ENCODE data around the gene OR6T1. TPM values are rescaled to one million over a fixed set of nuclear protein-coding genes. Genes with fewer than 3 reads are reported as not detected.

OR6T1 gene
- total RNA-seq, 1 experiment from 2014 or later = not detected

GRCh38 chr11:123924027-123924426 lies 19.6 kb downstream of the OR6T1 start:
- BruUV-seq (replicated peaks) = no TSS peak

GRCh38 chr11:123920943-123921342 lies 22.7 kb downstream of the OR6T1 start:
- no peak overlapping the region for H3K4me3 ChIP-seq (ENCODE audit: low read depth, low read length)
- Mint-ChIP-seq H3K36me3 (ENCODE audit: insufficient read depth, unreplicated experiment) (no peaks in the 10 kb centered on the region), H3K9me3 (ENCODE audit: unreplicated experiment) (no peaks in the 10 kb centered on the region), H3K4me3 (ENCODE audit: unreplicated experiment) (no peak overlapping the region), H3K27ac (ENCODE audit: unreplicated experiment) (no peak overlapping the region), H3K27me3 (ENCODE audit: insufficient read depth, unreplicated experiment) (peaks cover 19% of the 10 kb centered on the region), H3K4me1 (ENCODE audit: low read depth, unreplicated experiment) (no peaks in the 10 kb centered on the region)
- H3K36me3 ChIP-seq (ENCODE audit: control insufficient read depth, insufficient read depth, low read length) = no peaks in the 10 kb centered on the region
- no peaks in the 10 kb centered on the region for H3K4me1 ChIP-seq
- ChIA-PET CTCF (no interaction called here), POLR2A (no interaction called here)
- no peaks in the 10 kb centered on the region for H3K27me3 ChIP-seq (replicated peaks; ENCODE audit: control insufficient read depth, insufficient read depth, low read length)
- no TSS peak for BruUV-seq (replicated peaks)
- DNase-seq = no peak
- TF ChIP-seq CTCF (IDR thresholded peaks at IDR 0.05; ENCODE audit: insufficient read depth in 1 of 2, low read depth in 1 of 2, low read length in 1 of 2, severe bottlenecking in 1 of 2, unreplicated experiment in 1 of 2) = no peak
- H3K9me3 ChIP-seq = no peaks in the 10 kb centered on the region
- intact Hi-C loops (cut with micrococcal nuclease; ENCODE audit: unreplicated experiment) = no loop called here

More at GRCh38 chr11:123924027-123924426, 19.6 kb downstream of the OR6T1 start:
- DNase-seq = no peak
- no peak overlapping the region for H3K27ac Mint-ChIP-seq (ENCODE audit: unreplicated experiment)
- POLR2A ChIA-PET = no interaction called here
- no peaks in the 10 kb centered on the region for H3K4me1 Mint-ChIP-seq (ENCODE audit: low read depth, unreplicated experiment)
- no peaks in the 10 kb centered on the region for H3K27me3 ChIP-seq (replicated peaks; ENCODE audit: control insufficient read depth, insufficient read depth, low read length)
- H3K9me3 Mint-ChIP-seq (ENCODE audit: unreplicated experiment) = no peaks in the 10 kb centered on the region
- no peaks in the 10 kb centered on the region for H3K9me3 ChIP-seq
- H3K4me1 ChIP-seq = no peaks in the 10 kb centered on the region
- H3K36me3 ChIP-seq (ENCODE audit: control insufficient read depth, insufficient read depth, low read length) = no peaks in the 10 kb centered on the region
- H3K4me3 ChIP-seq (ENCODE audit: low read depth, low read length) = no peak overlapping the region
- H3K4me3 Mint-ChIP-seq (ENCODE audit: unreplicated experiment) = no peak overlapping the region
- intact Hi-C loops (cut with micrococcal nuclease; ENCODE audit: unreplicated experiment) = no loop called here
- TF ChIP-seq CTCF (IDR thresholded peaks at IDR 0.05; ENCODE audit: insufficient read depth in 1 of 2, low read depth in 1 of 2, low read length in 1 of 2, severe bottlenecking in 1 of 2, unreplicated experiment in 1 of 2) = no peak
- H3K27me3 Mint-ChIP-seq (ENCODE audit: insufficient read depth, unreplicated experiment) = peaks cover 13% of the 10 kb centered on the region
- no peaks in the 10 kb centered on the region for H3K36me3 Mint-ChIP-seq (ENCODE audit: insufficient read depth, unreplicated experiment)
- CTCF ChIA-PET = no interaction called here

DNA sequence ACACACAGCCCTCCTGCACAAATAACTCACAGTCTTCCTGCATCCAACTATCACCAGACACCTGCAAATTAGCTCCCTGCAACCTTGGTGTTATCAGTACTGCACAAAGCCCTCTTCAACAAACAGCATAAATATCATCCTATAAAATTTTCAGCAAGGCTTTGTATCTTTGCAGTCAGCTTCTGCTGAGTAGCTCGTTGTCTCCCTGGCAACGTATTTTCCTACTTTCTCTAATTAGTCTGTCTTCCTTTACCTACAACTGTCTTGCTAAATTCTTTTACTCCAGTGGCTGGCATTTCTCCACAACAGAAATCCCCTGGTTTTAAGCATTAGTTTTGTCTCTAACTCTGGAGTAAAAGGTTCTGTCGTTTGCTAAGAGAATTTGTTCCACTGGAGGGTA lies 37.8 kb downstream of the OR6T1 start:
- no peak for TF ChIP-seq CTCF (IDR thresholded peaks at IDR 0.05; ENCODE audit: insufficient read depth in 1 of 2, low read depth in 1 of 2, low read length in 1 of 2, severe bottlenecking in 1 of 2, unreplicated experiment in 1 of 2)
- Mint-ChIP-seq H3K27ac (ENCODE audit: unreplicated experiment) (no peak overlapping the region), H3K4me3 (ENCODE audit: unreplicated experiment) (no peak overlapping the region), H3K27me3 (ENCODE audit: insufficient read depth, unreplicated experiment) (peaks cover 18% of the 10 kb centered on the region), H3K36me3 (ENCODE audit: insufficient read depth, unreplicated experiment) (no peaks in the 10 kb centered on the region), H3K9me3 (ENCODE audit: unreplicated experiment) (no peaks in the 10 kb centered on the region), H3K4me1 (ENCODE audit: low read depth, unreplicated experiment) (no peaks in the 10 kb centered on the region)
- Histone ChIP-seq H3K4me1 (no peaks in the 10 kb centered on the region), H3K9me3 (no peaks in the 10 kb centered on the region), H3K4me3 (ENCODE audit: low read depth, low read length) (no peak overlapping the region), H3K27me3 (replicated peaks; ENCODE audit: control insufficient read depth, insufficient read depth, low read length) (no peaks in the 10 kb centered on the region; the same call in 1 of the 2 replicates), H3K36me3 (ENCODE audit: control insufficient read depth, insufficient read depth, low read length) (no peaks in the 10 kb centered on the region)
- DNase-seq = no peak
- CTCF ChIA-PET = interaction anchor here (0.6 kb wide), 1 partner anchor 170 kb away, joined by 3 read pairs; no protein-coding TSS in a partner anchor
- intact Hi-C loops (cut with micrococcal nuclease; ENCODE audit: unreplicated experiment) = no loop called here
- BruUV-seq (replicated peaks) = no TSS peak
- POLR2A ChIA-PET = no interaction called here

All from Caco-2 (cell line).